CD4-positive, alpha-beta memory T cell (primary cell): ENCODE measurements around the gene EBF4. TPM values are rescaled to one million over a fixed set of nuclear protein-coding genes. Genes with fewer than 3 reads are reported as not detected.

Experiments used
- CTCF ChIA-PET: fragments of 350-600 bp; sonication (Branson Sonifier 250); formaldehyde crosslinking; loops from one replicate; lab custom pipeline; 2021; ENCODE audit warnings: inconsistent platforms; ENCODE audit not compliant: partially characterized antibody; lab: Charles Lee
- POLR2A ChIA-PET: fragments of 350-600 bp; sonication (Branson Sonifier 250); formaldehyde crosslinking; loops from one replicate; lab custom pipeline; 2021; ENCODE audit not compliant: partially characterized antibody; lab: Charles Lee
- DNase-seq, 5 donors: peaks; one replicate each; pipeline versions ENCODE4 v3.0.0 to v3.0.0-alpha.2; 2020 to 2022; ENCODE audit warnings: mixed read lengths in 1 of 5
- H3K27ac ChIP-seq: one replicate; pipeline ENCODE4 v1.7.0; 2013; ENCODE audit warnings: low read depth, low read length
- H3K27me3 ChIP-seq: 2 replicates; pipeline ENCODE4 v1.7.0; 2013; ENCODE audit warnings: mild to moderate bottlenecking, low read length, moderate library complexity; ENCODE audit not compliant: insufficient read depth
- H3K36me3 ChIP-seq: 2 replicates; pipeline ENCODE4 v1.7.0; 2013; ENCODE audit warnings: mild to moderate bottlenecking, low read length, moderate library complexity; ENCODE audit not compliant: insufficient read depth
- H3K4me1 ChIP-seq: 2 replicates; pipeline ENCODE4 v1.7.0; 2013; ENCODE audit warnings: mild to moderate bottlenecking, low read length, moderate library complexity; ENCODE audit not compliant: insufficient read depth
- H3K4me3 ChIP-seq, 2 donors: one replicate each; pipeline ENCODE4 v1.7.0; 2013; ENCODE audit warnings: low read length in 2 of 2, mild to moderate bottlenecking in 1 of 2
- H3K9me3 ChIP-seq, 2 donors: one replicate each; pipeline ENCODE4 v1.7.0; 2013; ENCODE audit warnings: low read length in 2 of 2, control low read depth in 1 of 2; ENCODE audit not compliant: control insufficient read depth in 1 of 2
- H3K27ac Mint-ChIP-seq, 7 donors: one replicate each; pipeline ENCODE4 v1.8.0; 2020 to 2021; ENCODE audit warnings: mixed read lengths in 7 of 7, mild to moderate bottlenecking in 6 of 7, inconsistent platforms in 3 of 7, moderate library complexity in 3 of 7
- H3K27me3 Mint-ChIP-seq, 2 donors: one replicate each; pipeline ENCODE4 v1.8.0; 2020 to 2021; ENCODE audit warnings: mixed read lengths in 2 of 2
- H3K36me3 Mint-ChIP-seq, 2 donors: one replicate each; pipeline ENCODE4 v1.8.0; 2020 to 2021; ENCODE audit warnings: mixed read lengths in 2 of 2, inconsistent platforms in 1 of 2, mild to moderate bottlenecking in 1 of 2
- H3K4me1 Mint-ChIP-seq, 4 donors: one replicate each; pipeline ENCODE4 v1.8.0; 2020 to 2021; ENCODE audit warnings: mixed read lengths in 4 of 4, mild to moderate bottlenecking in 1 of 4
- H3K4me3 Mint-ChIP-seq, 8 donors: one replicate each; pipeline ENCODE4 v1.8.0; 2020 to 2021; ENCODE audit warnings: mixed read lengths in 8 of 8, mild to moderate bottlenecking in 7 of 8, moderate library complexity in 6 of 8, inconsistent platforms in 3 of 8
- H3K9me3 Mint-ChIP-seq, 8 donors: one replicate each; pipeline ENCODE4 v1.8.0; 2020 to 2021; ENCODE audit warnings: mixed read lengths in 8 of 8, mild to moderate bottlenecking in 5 of 8, inconsistent platforms in 3 of 8, moderate library complexity in 1 of 8
- intact Hi-C: fragments of 100-400 bp; cut with micrococcal nuclease; formaldehyde crosslinking; loops from one replicate; pipeline ENCODE4 v1.15.1; 2023
- polyA plus RNA-seq, 2 donors: library from polyadenylated mRNA; unstranded; fragments of 300-500 nt; fragmentation: Illumina TruSeq; gene quantifications; one replicate each; pipeline ENCODE4 v1.2.3, GENCODE V29; 2021
- total RNA-seq, 2 experiments: library from RNA; stranded (reverse); gene quantifications; one replicate each; pipeline ENCODE4 v1.2.3, GENCODE V29; 2021

The EBF4 gene
- total RNA-seq, result 1 to 10 TPM; 2.8 to 3.1 TPM
- under 1 TPM in 1 of 2 donors, not detected in 1; 0.65 TPM for polyA plus RNA-seq

GRCh38 chr20:2692036-2692885 lies at the start of gene EBF4:
Gene EBF4 (plus strand): TSS chr20:2692780. CDS start chr20:2693646, 866 bp downstream.
- Histone ChIP-seq H3K36me3 (no peaks in the 10 kb centered on the region), H3K4me3 (no peak within 1 kb of the TSS), H3K27ac (no peak within 1 kb of the TSS), H3K4me1 (peaks cover 16% of the 10 kb centered on the region), H3K9me3 (no peaks in the 10 kb centered on the region), H3K27me3 (peaks cover 19% of the 10 kb centered on the region)
- Mint-ChIP-seq H3K4me1 (peaks cover 13 to 30% (median 27%) of the 10 kb centered on the region in 4 donors), H3K27me3 (peaks cover 23 to 46% of the 10 kb centered on the region in 2 donors), H3K4me3 (peak within 1 kb of the TSS; percentile 88 to 96 (median 91)), H3K36me3 (peaks cover 0 to 3% of the 10 kb centered on the region in 2 donors), H3K9me3 (peaks cover 0 to 2% (median 0%) of the 10 kb centered on the region in 8 donors), H3K27ac (peak within 1 kb of the TSS; percentile 70 to 93 (median 89))
- POLR2A ChIA-PET, result interaction anchor here (0.8 to 1.8 kb wide), 6 partner anchors 27 to 57 kb away, joined by 3 to 10 read pairs (median 4); partner anchors contain the start of genes IDH3B and NOP56
- peak in 4 of 5 donors; percentile 14 to 38 (median 26) for DNase-seq
- intact Hi-C loops, result loop anchor here (10.0 kb wide), 1 partner anchor 423 kb away; no protein-coding TSS in a partner anchor
- CTCF ChIA-PET, result interaction anchor here (3.0 to 7.8 kb wide), 2 partner anchors 50 to 51 kb away, joined by 9 to 99 read pairs; no protein-coding TSS in a partner anchor

- ChIA-PET CTCF (interaction anchor here (1.4 to 3.0 kb wide), 2 partner anchors 119 to 122 kb away, joined by 6 to 12 read pairs; no protein-coding TSS in a partner anchor), POLR2A (interaction anchor here (1.5 kb wide), 1 partner anchor 9 kb away, joined by 6 read pairs; the partner anchor contains the start of gene NOP56)
- Histone ChIP-seq H3K27ac (no peak overlapping the region), H3K36me3 (no peaks in the 10 kb centered on the region), H3K4me3 (no peak overlapping the region), H3K4me1 (no peaks in the 10 kb centered on the region), H3K9me3 (no peaks in the 10 kb centered on the region), H3K27me3 (no peaks in the 10 kb centered on the region)
- H3K4me3 Mint-ChIP-seq, result no peak overlapping the region
- DNase-seq, result no peak
- intact Hi-C loops, result no loop called here
- H3K36me3 Mint-ChIP-seq, result peaks cover 0 to 14% of the 10 kb centered on the region in 2 donors
- no peaks in the 10 kb centered on the region for H3K9me3 Mint-ChIP-seq
- H3K27me3 Mint-ChIP-seq, result no peaks in the 10 kb centered on the region
- peaks cover 0 to 10% (median 4%) of the 10 kb centered on the region in 4 donors for H3K4me1 Mint-ChIP-seq
- H3K27ac Mint-ChIP-seq, result peak overlapping the region in 1 of 7 donors; percentile 4
Observed at GRCh38 chr20:2643708-2644107, 48.9 kb upstream of the EBF4 start.

- ChIA-PET POLR2A (interaction anchor here (0.7 to 6.3 kb wide), 26 partner anchors 8 to 551 kb away, joined by 3 to 180 read pairs (median 6); partner anchors contain the start of genes EBF4, IDH3B, PCED1A and PTPRA), CTCF (interaction anchor here (0.7 to 5.4 kb wide), 7 partner anchors 8 to 181 kb away, joined by 3 to 35 read pairs (median 4); partner anchors contain the start of gene SNRPB)
- peaks cover 21 to 60% (median 29%) of the 10 kb centered on the region in 4 donors for H3K4me1 Mint-ChIP-seq
- Histone ChIP-seq H3K4me1 (peaks cover 31% of the 10 kb centered on the region), H3K27ac (peak within 1 kb of the TSS; percentile 80), H3K9me3 (no peaks in the 10 kb centered on the region), H3K36me3 (peaks cover 32% of the 10 kb centered on the region), H3K4me3 (peak within 1 kb of the TSS; percentile 85 to 88), H3K27me3 (no peaks in the 10 kb centered on the region)
- intact Hi-C loops, result loop anchor here (1.0 to 5.0 kb wide), 4 partner anchors 12 to 182 kb away; partner anchors contain the start of genes IDH3B, SNRPB and ZNF343
- peak within 1 kb of the TSS; percentile 90 to 92 (median 91) for H3K4me3 Mint-ChIP-seq
- no peaks in the 10 kb centered on the region for H3K9me3 Mint-ChIP-seq
- H3K27ac Mint-ChIP-seq, result peak within 1 kb of the TSS; percentile 89 to 94 (median 92)
- no peaks in the 10 kb centered on the region for H3K27me3 Mint-ChIP-seq
- DNase-seq, result peak; percentile 89 to 99 (median 95)
- H3K36me3 Mint-ChIP-seq, result peaks cover 28 to 41% of the 10 kb centered on the region in 2 donors
Observed at GRCh38 chr20:2651772-2652723, 40.5 kb upstream of the EBF4 start, which contains the start of gene NOP56. Gene NOP56 (plus strand): TSS chr20:2652632. CDS start chr20:2652661, 29 bp downstream.

- POLR2A ChIA-PET, result interaction anchor here (0.7 to 6.3 kb wide), 23 partner anchors 7 to 551 kb away, joined by 3 to 180 read pairs (median 6); partner anchors contain the start of genes EBF4, IDH3B, PCED1A and PTPRA
- H3K36me3 Mint-ChIP-seq, result peaks cover 37 to 50% of the 10 kb centered on the region in 2 donors
- H3K4me3 Mint-ChIP-seq, result peak overlapping the region; percentile 89 to 92 (median 90)
- intact Hi-C loops, result loop anchor here (1.0 to 5.0 kb wide), 4 partner anchors 11 to 183 kb away; partner anchors contain the start of genes IDH3B, SNRPB and ZNF343
- CTCF ChIA-PET, result interaction anchor here (1.3 to 5.4 kb wide), 3 partner anchors 15 to 182 kb away, joined by 3 to 35 read pairs (median 4); partner anchors contain the start of gene SNRPB
- H3K27me3 Mint-ChIP-seq, result no peaks in the 10 kb centered on the region
- no peaks in the 10 kb centered on the region for H3K9me3 Mint-ChIP-seq
- DNase-seq, result peak in 1 of 5 donors; percentile 85
- H3K36me3 ChIP-seq, result peaks cover 41% of the 10 kb centered on the region
- H3K4me1 Mint-ChIP-seq, result peaks cover 21 to 60% (median 28%) of the 10 kb centered on the region in 4 donors
- peaks cover 31% of the 10 kb centered on the region for H3K4me1 ChIP-seq
- H3K9me3 ChIP-seq, result no peaks in the 10 kb centered on the region
- peak overlapping the region; percentile 86 to 93 (median 90) for H3K27ac Mint-ChIP-seq
- peak overlapping the region; percentile 80 for H3K27ac ChIP-seq
- no peaks in the 10 kb centered on the region for H3K27me3 ChIP-seq
- H3K4me3 ChIP-seq, result peak overlapping the region; percentile 85 to 88
Observed at GRCh38 chr20:2652724-2653555, 39.6 kb upstream of the EBF4 start.

GRCh38 chr20:2653556-2654383 lies 38.8 kb upstream of the EBF4 start:
- peak overlapping the region; percentile 86 to 93 (median 90) for H3K27ac Mint-ChIP-seq
- Histone ChIP-seq H3K36me3 (peaks cover 48% of the 10 kb centered on the region), H3K27me3 (no peaks in the 10 kb centered on the region), H3K4me3 (peak overlapping the region; percentile 85 to 88), H3K4me1 (peaks cover 31% of the 10 kb centered on the region), H3K27ac (peak overlapping the region; percentile 80), H3K9me3 (no peaks in the 10 kb centered on the region)
- peaks cover 45 to 58% of the 10 kb centered on the region in 2 donors for H3K36me3 Mint-ChIP-seq
- peak overlapping the region; percentile 89 to 92 (median 90) for H3K4me3 Mint-ChIP-seq
- H3K9me3 Mint-ChIP-seq, result no peaks in the 10 kb centered on the region
- ChIA-PET POLR2A (interaction anchor here (0.8 to 6.3 kb wide), 11 partner anchors 8 to 219 kb away, joined by 3 to 180 read pairs (median 9); partner anchors contain the start of genes IDH3B, PTPRA and SNRPB), CTCF (interaction anchor here (1.3 to 5.4 kb wide), 2 partner anchors 16 to 131 kb away, joined by 3 to 35 read pairs; no protein-coding TSS in a partner anchor)
- no peak for DNase-seq
- intact Hi-C loops, result loop anchor here (2.0 to 5.0 kb wide), 2 partner anchors 129 to 146 kb away; partner anchors contain the start of gene ZNF343
- H3K27me3 Mint-ChIP-seq, result no peaks in the 10 kb centered on the region
- peaks cover 21 to 66% (median 29%) of the 10 kb centered on the region in 4 donors for H3K4me1 Mint-ChIP-seq
